Measurements from ENCODE around the gene SLC15A5. TPM values are rescaled to one million over a fixed set of nuclear protein-coding genes. Genes with fewer than 3 reads are reported as not detected.

The SLC15A5 gene
- total RNA-seq, 1 experiment from 2014 or later: not detected

GRCh38 chr12:16155938-16156337 is 121.5 kb downstream of the SLC15A5 start:
- no peaks in the 10 kb centered on the region for H3K4me1 ChIP-seq (ENCODE audit: control insufficient read depth, insufficient read depth, low read length)
- POLR2A ChIA-PET: no interaction called here
- CTCF ChIA-PET: no interaction called here
- no peaks in the 10 kb centered on the region for H3K36me3 ChIP-seq (ENCODE audit: control insufficient read depth, insufficient read depth, low read length)
- H3K27ac ChIP-seq (ENCODE audit: low read length): no peak overlapping the region
- TF ChIP-seq CTCF (IDR thresholded peaks at IDR 0.05) (no peak), SIN3A (IDR thresholded peaks at IDR 0.05; ENCODE audit: borderline replicate concordance, insufficient read depth, low read depth, low read length) (no peak), POLR2AphosphoS5 (IDR thresholded peaks at IDR 0.05; ENCODE audit: low read depth, low read length) (no peak), TCF7L2 (IDR thresholded peaks at IDR 0.05; ENCODE audit: low read depth, low read length) (no peak), REST (IDR thresholded peaks at IDR 0.05; ENCODE audit: insufficient read depth in 1 of 2, low read depth in 2 of 2, low read length in 1 of 2) (no peak)
- in situ Hi-C loops (cut with HindIII; ENCODE audit: low pct_unique_long_range_greater_than_20kb, low sequenced_read_pairs) (no loop called here), intact Hi-C loops (cut with micrococcal nuclease; ENCODE audit: unreplicated experiment) (no loop called here)
- BruUV-seq (replicated peaks): no TSS peak
- no peak overlapping the region for H3K4me3 ChIP-seq (ENCODE audit: low read depth in 2 of 2, low read length in 2 of 2)
- DNase-seq (ENCODE audit: low read depth, low spot score) (no peak), ATAC-seq (no peak)
- H3K27me3 ChIP-seq (ENCODE audit: control insufficient read depth, insufficient read depth, low read length): no peaks in the 10 kb centered on the region
- no peaks in the 10 kb centered on the region for H3K9me3 ChIP-seq (ENCODE audit: control insufficient read depth, insufficient read depth, low read depth, low read length)

GRCh38 chr12:16154990-16155389 is 122.5 kb downstream of the SLC15A5 start:
- H3K27ac ChIP-seq (ENCODE audit: low read length): no peak overlapping the region
- DNase-seq (ENCODE audit: low read depth, low spot score) (no peak), ATAC-seq (no peak)
- H3K4me1 ChIP-seq (ENCODE audit: control insufficient read depth, insufficient read depth, low read length): no peaks in the 10 kb centered on the region
- CTCF ChIA-PET: no interaction called here
- no peaks in the 10 kb centered on the region for H3K9me3 ChIP-seq (ENCODE audit: control insufficient read depth, insufficient read depth, low read depth, low read length)
- in situ Hi-C loops (cut with HindIII; ENCODE audit: low pct_unique_long_range_greater_than_20kb, low sequenced_read_pairs): no loop called here
- H3K27me3 ChIP-seq (ENCODE audit: control insufficient read depth, insufficient read depth, low read length): no peaks in the 10 kb centered on the region
- TF ChIP-seq POLR2AphosphoS5 (IDR thresholded peaks at IDR 0.05; ENCODE audit: low read depth, low read length) (no peak), CTCF (IDR thresholded peaks at IDR 0.05) (no peak), SIN3A (IDR thresholded peaks at IDR 0.05; ENCODE audit: borderline replicate concordance, insufficient read depth, low read depth, low read length) (no peak), REST (IDR thresholded peaks at IDR 0.05; ENCODE audit: insufficient read depth in 1 of 2, low read depth in 2 of 2, low read length in 1 of 2) (no peak), TCF7L2 (IDR thresholded peaks at IDR 0.05; ENCODE audit: low read depth, low read length) (no peak)
- no TSS peak for BruUV-seq (replicated peaks)
- POLR2A ChIA-PET: no interaction called here
- no peak overlapping the region for H3K4me3 ChIP-seq (ENCODE audit: low read depth in 2 of 2, low read length in 2 of 2)
- H3K36me3 ChIP-seq (ENCODE audit: control insufficient read depth, insufficient read depth, low read length): no peaks in the 10 kb centered on the region
- intact Hi-C loops (cut with micrococcal nuclease; ENCODE audit: unreplicated experiment): no loop called here
